A549 (cell line): ENCODE measurements around the gene IGFN1. TPM values are rescaled to one million over a fixed set of nuclear protein-coding genes. Genes with fewer than 3 reads are reported as not detected.

ENCODE experiments used
- ATAC-seq, 2 experiments: fragments of 200-7000 bp in 1 of 2; fragments of >200 bp in 1 of 2; cut with Nextera tagmentation in 1 of 2; cut with Tn5 transposase in 1 of 2; 3 replicates each; pipeline versions ENCODE4 v1.8.0 to v1.9.1; 2018 to 2020; ENCODE audit warnings: mild to moderate bottlenecking in 1 of 2, moderate library complexity in 1 of 2
- CTCF ChIA-PET: fragments of 300-600 bp; sonication (Branson Sonifier 250); formaldehyde crosslinking; extraction: SDS; loops from one replicate; lab custom pipeline; 2021; ENCODE audit warnings: antibody characterized with exemption, inconsistent platforms; lab: Yijun Ruan, JAX
- POLR2A ChIA-PET: fragments of 350-600 bp; formaldehyde crosslinking; extraction: SDS; loops from one replicate; lab custom pipeline; 2021; ENCODE audit warnings: antibody characterized with exemption, inconsistent platforms; lab: Yijun Ruan, JAX
- DNase-seq, 2 experiments: peaks; one replicate each; pipeline versions ENCODE4 v3.0.0 to v3.0.0-alpha.2; 2011 to 2016; ENCODE audit warnings: low read depth in 1 of 2, low spot score in 1 of 2
- FAIRE-seq: peaks from 2 replicates; lab custom pipeline; 2011; peaks lifted over from hg19 to GRCh38; lab: Jason Lieb, UNC
- H3K27ac ChIP-seq, 2 experiments: fragments of >200 bp; sonication (Bioruptor Twin); formaldehyde crosslinking; 3 replicates each; pipeline ENCODE4 v1.5.1; 2016 to 2017
- H3K4me1 ChIP-seq: fragments of >200 bp; sonication (Bioruptor Twin); formaldehyde crosslinking; 3 replicates; pipeline ENCODE4 v1.6.1; 2016
- H3K4me2 ChIP-seq: fragments of >200 bp; sonication (Bioruptor Twin); formaldehyde crosslinking; 3 replicates; pipeline ENCODE4 v1.6.1; 2016
- H3K4me3 ChIP-seq: fragments of >200 bp; sonication (Bioruptor Twin); formaldehyde crosslinking; 3 replicates; pipeline ENCODE4 v1.5.1; 2016
- H3K9me3 ChIP-seq: fragments of >200 bp; sonication (Bioruptor Twin); formaldehyde crosslinking; 3 replicates; pipeline ENCODE4 v1.6.1; 2016
- BHLHE40 ChIP-seq: IDR thresholded peaks from 2 replicates; pipeline ENCODE4 v1.6.1; 2012; ENCODE audit warnings: low read depth, low read length, inconsistent platforms
- CBX2 ChIP-seq: fragments of 200-600 bp; sonication (generic); IDR thresholded peaks from 2 replicates; pipeline ENCODE4 v1.6.1; 2016; ENCODE audit warnings: low read depth, mild to moderate bottlenecking, borderline replicate concordance
- CEBPB ChIP-seq, 2 experiments: fragments of >200 bp in 1 of 2; sonication (Bioruptor Twin) in 1 of 2; formaldehyde crosslinking in 1 of 2; IDR thresholded peaks; 2 replicates each; pipeline ENCODE4 v1.6.1; 2012 to 2016
- EP300 ChIP-seq, 2 experiments: fragments of >200 bp; sonication (Bioruptor Twin); formaldehyde crosslinking; IDR thresholded peaks; 2 replicates in 1 of 2; 3 replicates in 1 of 2; pipeline ENCODE4 v1.6.1; 2016 to 2017
- ESRRA ChIP-seq: fragments of 150-350 bp; IDR thresholded peaks from 2 replicates; pipeline ENCODE4 v1.6.1; 2014; ENCODE audit warnings: mild to moderate bottlenecking, low read length, borderline replicate concordance
- FOSB ChIP-seq: fragments of 250-450 bp; sonication (Bioruptor Pico); IDR thresholded peaks from 2 replicates; pipeline ENCODE4 v1.5.0; 2020; ENCODE audit warnings: mild to moderate bottlenecking, moderate library complexity
- GATA3 ChIP-seq: IDR thresholded peaks from 2 replicates; pipeline ENCODE4 v1.6.1; 2012; ENCODE audit warnings: borderline replicate concordance
- HOXB13 ChIP-seq: fragments of 250-450 bp; sonication (Bioruptor Pico); IDR thresholded peaks from 2 replicates; pipeline ENCODE4 v1.5.0; 2020; ENCODE audit warnings: low read depth, mild to moderate bottlenecking, moderate library complexity
- HOXB5 ChIP-seq: fragments of 250-450 bp; sonication (Bioruptor Pico); IDR thresholded peaks from 2 replicates; pipeline ENCODE4 v1.5.0; 2020; ENCODE audit warnings: mild to moderate bottlenecking, moderate library complexity
- JUN ChIP-seq, 2 experiments: fragments of >200 bp; sonication (Bioruptor Twin); formaldehyde crosslinking; IDR thresholded peaks; 2 replicates in 1 of 2; 3 replicates in 1 of 2; pipeline ENCODE4 v1.6.1; 2016 to 2017
- JUNB ChIP-seq: fragments of >200 bp; sonication (Bioruptor Twin); formaldehyde crosslinking; IDR thresholded peaks from 2 replicates; pipeline ENCODE4 v1.6.1; 2016
- KDM1A ChIP-seq: fragments of 200-600 bp; sonication (generic); IDR thresholded peaks from 2 replicates; pipeline ENCODE4 v1.6.1; 2016; ENCODE audit warnings: low read depth, mild to moderate bottlenecking
- KDM5A ChIP-seq: fragments of 200-600 bp; sonication (generic); IDR thresholded peaks from 2 replicates; pipeline ENCODE4 v1.6.1; 2016; ENCODE audit warnings: antibody characterized with exemption, mild to moderate bottlenecking
- MAFK ChIP-seq: fragments of 450-650 bp; IDR thresholded peaks from 2 replicates; pipeline ENCODE4 v1.6.1; 2014; ENCODE audit not compliant: partially characterized antibody
- MAZ ChIP-seq: fragments of 150-350 bp; IDR thresholded peaks from 2 replicates; pipeline ENCODE4 v1.6.1; 2014; ENCODE audit warnings: antibody characterized with exemption, low read depth, low read length, borderline replicate concordance
- MYC ChIP-seq: IDR thresholded peaks from 2 replicates; pipeline ENCODE4 v1.6.1; 2012; ENCODE audit warnings: mild to moderate bottlenecking, inconsistent platforms, low read length, improper control_type of control experiment, borderline replicate concordance
- NFE2L2 ChIP-seq: fragments of 150-350 bp; conservative IDR thresholded peaks from 2 replicates; pipeline ENCODE4 v1.6.1; 2014; ENCODE audit warnings: low read length
- NR3C1 ChIP-seq: fragments of >200 bp; sonication (Bioruptor Twin); formaldehyde crosslinking; IDR thresholded peaks from 3 replicates; pipeline ENCODE4 v1.6.1; 2017
- POLR2A ChIP-seq: IDR thresholded peaks from 2 replicates; pipeline ENCODE4 v1.6.1; 2012; ENCODE audit warnings: mild to moderate bottlenecking, low read length
- POLR2AphosphoS2 ChIP-seq: conservative IDR thresholded peaks from 2 replicates; pipeline ENCODE4 v1.6.1; 2012; ENCODE audit warnings: low read length, improper control_type of control experiment, inconsistent platforms
- RAD21 ChIP-seq, 2 experiments: fragments of >200 bp in 1 of 2; sonication (Bioruptor Twin) in 1 of 2; formaldehyde crosslinking in 1 of 2; IDR thresholded peaks in 1 of 2; conservative IDR thresholded peaks in 1 of 2; 2 replicates in 1 of 2; 3 replicates in 1 of 2; pipeline ENCODE4 v1.6.1; 2012 to 2018; ENCODE audit warnings: inconsistent platforms in 1 of 2
- RARB ChIP-seq: fragments of 250-450 bp; sonication (Bioruptor Pico); IDR thresholded peaks from 2 replicates; pipeline ENCODE4 v1.8.0; 2021; ENCODE audit warnings: mild to moderate bottlenecking, moderate library complexity
- RFX5 ChIP-seq: fragments of 450-650 bp; IDR thresholded peaks from 2 replicates; pipeline ENCODE4 v1.7.1; 2014; ENCODE audit warnings: antibody characterized with exemption, mild to moderate bottlenecking, moderate library complexity
- SREBF2 ChIP-seq: fragments of 450-650 bp; IDR thresholded peaks from 2 replicates; pipeline ENCODE4 v1.6.1; 2014; ENCODE audit warnings: mild to moderate bottlenecking, moderate library complexity
- ZNF302 ChIP-seq: fragments of 250-450 bp; sonication (Bioruptor Pico); IDR thresholded peaks from 2 replicates; pipeline ENCODE4 v1.9.0; 2021; ENCODE audit warnings: inconsistent platforms, mild to moderate bottlenecking, moderate library complexity
- ZSCAN20 ChIP-seq: fragments of 250-450 bp; sonication (Bioruptor Pico); IDR thresholded peaks from 2 replicates; pipeline ENCODE4 v1.8.0; 2022; ENCODE audit warnings: mild to moderate bottlenecking, moderate library complexity
- WGBS: methylation state at CpG from one replicate; pipeline ENCODE4 v1.1.6; 2017; ENCODE audit errors: missing lambda C conversion rate; 5-methylcytosine and 5-hydroxymethylcytosine counted together
- polyA plus RNA-seq, 4 experiments: library from polyadenylated mRNA; depleted of rRNA in 3 of 4; stranded (reverse); fragments of >200 nt; fragmentation: RNase III in 1 of 4; extraction: RNeasy Plus Mini Kit Qiagen cat#74134 plus additional on column Dnase treatment in 1 of 4; gene quantifications; 2 replicates in 3 of 4; 3 replicates in 1 of 4; pipeline ENCODE4 v1.2.3, GENCODE V29; 2011 to 2017
- TF ChIP-seq, protein P1 (sequence below): fragments of 250-450 bp; sonication (Bioruptor Pico); IDR thresholded peaks from 2 replicates; pipeline ENCODE4 v1.5.0; 2020; ENCODE audit warnings: low read depth, mild to moderate bottlenecking, moderate library complexity
- TF ChIP-seq, protein P2 (sequence below): fragments of 200-600 bp; sonication (generic); IDR thresholded peaks from 2 replicates; pipeline ENCODE4 v1.6.1; 2016; ENCODE audit warnings: antibody characterized with exemption, mild to moderate bottlenecking, moderate library complexity
- TF ChIP-seq, protein P3 (sequence below): fragments of >200 bp; sonication (Bioruptor Twin); formaldehyde crosslinking; IDR thresholded peaks from 2 replicates; pipeline ENCODE4 v1.6.1; 2016
- TF ChIP-seq, protein P4 (sequence below): IDR thresholded peaks from 2 replicates; pipeline ENCODE4 v1.6.1; 2012; ENCODE audit warnings: low read depth, borderline replicate concordance
- TF ChIP-seq, protein P5 (sequence below): IDR thresholded peaks from 2 replicates; pipeline ENCODE4 v1.6.1; 2012
- TF ChIP-seq, protein P6 (sequence below): fragments of >200 bp; sonication (Bioruptor Twin); formaldehyde crosslinking; IDR thresholded peaks from 3 replicates; pipeline ENCODE4 v1.5.1; 2016
- TF ChIP-seq, protein P7 (sequence below): fragments of 250-450 bp; sonication (Bioruptor Pico); IDR thresholded peaks from 2 replicates; pipeline ENCODE4 v1.5.0; 2021; ENCODE audit warnings: mild to moderate bottlenecking, moderate library complexity, borderline replicate concordance

Gene IGFN1
- polyA plus RNA-seq, 2 of the 4 experiments (the other 2 are of a cell fraction), result 0.03 to 4.7 TPM

DNA sequence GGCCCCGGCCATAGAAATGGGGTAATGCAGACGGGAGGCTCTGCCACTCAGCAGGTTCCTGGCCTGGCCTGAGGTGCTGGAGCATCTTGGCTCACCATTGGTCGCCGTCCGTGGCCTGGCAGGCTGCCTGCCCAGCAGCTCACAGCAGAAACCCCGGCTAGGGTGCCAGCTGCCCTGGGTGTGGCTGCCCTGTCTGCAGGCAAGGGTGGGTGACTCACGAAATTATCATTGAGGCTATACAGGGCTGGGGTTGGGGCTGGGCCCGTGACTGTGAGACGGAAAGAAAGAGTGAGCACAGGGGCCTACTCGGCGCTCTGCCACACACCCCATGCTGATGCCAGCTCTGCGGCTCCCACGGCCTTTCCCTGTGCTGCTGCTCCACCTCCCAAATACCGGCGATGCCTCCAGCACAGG is 84.6 kb downstream of the IGFN1 start:
- WGBS, result 6% methylated on average over 13 of the region's 15 CpGs
- peak overlapping the region; percentile 65 for H3K4me2 ChIP-seq
- FAIRE-seq (no peak), ATAC-seq (peak; percentile 93 to 95), DNase-seq (peak; percentile 91 to 94)
- CTCF ChIA-PET, result interaction anchor here (0.7 to 2.1 kb wide), 9 partner anchors 12 to 133 kb away, joined by 3 to 10 read pairs (median 5); no protein-coding TSS in a partner anchor
- POLR2A ChIA-PET, result interaction anchor here (0.9 kb wide), 1 partner anchor 36 kb away, joined by 3 read pairs; no protein-coding TSS in a partner anchor
- peak overlapping the region; percentile 87 for H3K27ac ChIP-seq
- peaks cover 40% of the 10 kb centered on the region for H3K4me1 ChIP-seq
- no peak overlapping the region for H3K4me3 ChIP-seq
- H3K9me3 ChIP-seq, result no peaks in the 10 kb centered on the region
- TF ChIP-seq RARB (no peak), RAD21 (conservative IDR thresholded peaks at IDR 0.05 in 1 of 2, IDR thresholded peaks at IDR 0.05 in 1 of 2) (peak; percentile 11 to 25; a peak in 1 of 5 replicates), ZSCAN20 (CRISPR knock-in tag) (no peak), JUN (IDR thresholded peaks at IDR 0.05) (peak in 1 of 2 experiments; percentile 20; a peak in 1 of 5 replicates), MAFK (no peak), GATA3 (peak; percentile 47; the same call in 1 of the 2 replicates), RFX5 (no peak), FOSB (CRISPR knock-in tag) (no peak), POLR2A (no peak), EP300 (IDR thresholded peaks at IDR 0.05) (peak in 1 of 2 experiments; percentile 53; a peak in 1 of 5 replicates), NR3C1 (no peak), NFE2L2 (no peak), SREBF2 (no peak), HOXB13 (CRISPR knock-in tag) (no peak), ZNF302 (CRISPR knock-in tag) (no peak), MAZ (no peak), ESRRA (no peak), KDM1A (no peak), CBX2 (no peak), KDM5A (no peak), POLR2AphosphoS2 (no peak), CEBPB (IDR thresholded peaks at IDR 0.05) (no peak), BHLHE40 (no peak), HOXB5 (CRISPR knock-in tag) (no peak), MYC (no peak), JUNB (peak; percentile 33; the same call in 1 of the 2 replicates)
- TF ChIP-seq, protein P1, sequence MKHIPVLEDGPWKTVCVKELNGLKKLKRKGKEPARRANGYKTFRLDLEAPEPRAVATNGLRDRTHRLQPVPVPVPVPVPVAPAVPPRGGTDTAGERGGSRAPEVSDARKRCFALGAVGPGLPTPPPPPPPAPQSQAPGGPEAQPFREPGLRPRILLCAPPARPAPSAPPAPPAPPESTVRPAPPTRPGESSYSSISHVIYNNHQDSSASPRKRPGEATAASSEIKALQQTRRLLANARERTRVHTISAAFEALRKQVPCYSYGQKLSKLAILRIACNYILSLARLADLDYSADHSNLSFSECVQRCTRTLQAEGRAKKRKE (CRISPR knock-in tag), result no peak
- TF ChIP-seq, protein P2, sequence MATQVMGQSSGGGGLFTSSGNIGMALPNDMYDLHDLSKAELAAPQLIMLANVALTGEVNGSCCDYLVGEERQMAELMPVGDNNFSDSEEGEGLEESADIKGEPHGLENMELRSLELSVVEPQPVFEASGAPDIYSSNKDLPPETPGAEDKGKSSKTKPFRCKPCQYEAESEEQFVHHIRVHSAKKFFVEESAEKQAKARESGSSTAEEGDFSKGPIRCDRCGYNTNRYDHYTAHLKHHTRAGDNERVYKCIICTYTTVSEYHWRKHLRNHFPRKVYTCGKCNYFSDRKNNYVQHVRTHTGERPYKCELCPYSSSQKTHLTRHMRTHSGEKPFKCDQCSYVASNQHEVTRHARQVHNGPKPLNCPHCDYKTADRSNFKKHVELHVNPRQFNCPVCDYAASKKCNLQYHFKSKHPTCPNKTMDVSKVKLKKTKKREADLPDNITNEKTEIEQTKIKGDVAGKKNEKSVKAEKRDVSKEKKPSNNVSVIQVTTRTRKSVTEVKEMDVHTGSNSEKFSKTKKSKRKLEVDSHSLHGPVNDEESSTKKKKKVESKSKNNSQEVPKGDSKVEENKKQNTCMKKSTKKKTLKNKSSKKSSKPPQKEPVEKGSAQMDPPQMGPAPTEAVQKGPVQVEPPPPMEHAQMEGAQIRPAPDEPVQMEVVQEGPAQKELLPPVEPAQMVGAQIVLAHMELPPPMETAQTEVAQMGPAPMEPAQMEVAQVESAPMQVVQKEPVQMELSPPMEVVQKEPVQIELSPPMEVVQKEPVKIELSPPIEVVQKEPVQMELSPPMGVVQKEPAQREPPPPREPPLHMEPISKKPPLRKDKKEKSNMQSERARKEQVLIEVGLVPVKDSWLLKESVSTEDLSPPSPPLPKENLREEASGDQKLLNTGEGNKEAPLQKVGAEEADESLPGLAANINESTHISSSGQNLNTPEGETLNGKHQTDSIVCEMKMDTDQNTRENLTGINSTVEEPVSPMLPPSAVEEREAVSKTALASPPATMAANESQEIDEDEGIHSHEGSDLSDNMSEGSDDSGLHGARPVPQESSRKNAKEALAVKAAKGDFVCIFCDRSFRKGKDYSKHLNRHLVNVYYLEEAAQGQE, result no peak
- TF ChIP-seq, protein P3, sequence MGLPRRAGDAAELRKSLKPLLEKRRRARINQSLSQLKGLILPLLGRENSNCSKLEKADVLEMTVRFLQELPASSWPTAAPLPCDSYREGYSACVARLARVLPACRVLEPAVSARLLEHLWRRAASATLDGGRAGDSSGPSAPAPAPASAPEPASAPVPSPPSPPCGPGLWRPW, result no peak
- TF ChIP-seq, protein P4, sequence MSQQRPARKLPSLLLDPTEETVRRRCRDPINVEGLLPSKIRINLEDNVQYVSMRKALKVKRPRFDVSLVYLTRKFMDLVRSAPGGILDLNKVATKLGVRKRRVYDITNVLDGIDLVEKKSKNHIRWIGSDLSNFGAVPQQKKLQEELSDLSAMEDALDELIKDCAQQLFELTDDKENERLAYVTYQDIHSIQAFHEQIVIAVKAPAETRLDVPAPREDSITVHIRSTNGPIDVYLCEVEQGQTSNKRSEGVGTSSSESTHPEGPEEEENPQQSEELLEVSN, result no peak
- TF ChIP-seq, protein P5, sequence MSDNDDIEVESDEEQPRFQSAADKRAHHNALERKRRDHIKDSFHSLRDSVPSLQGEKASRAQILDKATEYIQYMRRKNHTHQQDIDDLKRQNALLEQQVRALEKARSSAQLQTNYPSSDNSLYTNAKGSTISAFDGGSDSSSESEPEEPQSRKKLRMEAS, result peak; percentile 72; the same call in 1 of the 2 replicates
- TF ChIP-seq, protein P6, sequence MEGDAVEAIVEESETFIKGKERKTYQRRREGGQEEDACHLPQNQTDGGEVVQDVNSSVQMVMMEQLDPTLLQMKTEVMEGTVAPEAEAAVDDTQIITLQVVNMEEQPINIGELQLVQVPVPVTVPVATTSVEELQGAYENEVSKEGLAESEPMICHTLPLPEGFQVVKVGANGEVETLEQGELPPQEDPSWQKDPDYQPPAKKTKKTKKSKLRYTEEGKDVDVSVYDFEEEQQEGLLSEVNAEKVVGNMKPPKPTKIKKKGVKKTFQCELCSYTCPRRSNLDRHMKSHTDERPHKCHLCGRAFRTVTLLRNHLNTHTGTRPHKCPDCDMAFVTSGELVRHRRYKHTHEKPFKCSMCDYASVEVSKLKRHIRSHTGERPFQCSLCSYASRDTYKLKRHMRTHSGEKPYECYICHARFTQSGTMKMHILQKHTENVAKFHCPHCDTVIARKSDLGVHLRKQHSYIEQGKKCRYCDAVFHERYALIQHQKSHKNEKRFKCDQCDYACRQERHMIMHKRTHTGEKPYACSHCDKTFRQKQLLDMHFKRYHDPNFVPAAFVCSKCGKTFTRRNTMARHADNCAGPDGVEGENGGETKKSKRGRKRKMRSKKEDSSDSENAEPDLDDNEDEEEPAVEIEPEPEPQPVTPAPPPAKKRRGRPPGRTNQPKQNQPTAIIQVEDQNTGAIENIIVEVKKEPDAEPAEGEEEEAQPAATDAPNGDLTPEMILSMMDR, result no peak
- TF ChIP-seq, protein P7, sequence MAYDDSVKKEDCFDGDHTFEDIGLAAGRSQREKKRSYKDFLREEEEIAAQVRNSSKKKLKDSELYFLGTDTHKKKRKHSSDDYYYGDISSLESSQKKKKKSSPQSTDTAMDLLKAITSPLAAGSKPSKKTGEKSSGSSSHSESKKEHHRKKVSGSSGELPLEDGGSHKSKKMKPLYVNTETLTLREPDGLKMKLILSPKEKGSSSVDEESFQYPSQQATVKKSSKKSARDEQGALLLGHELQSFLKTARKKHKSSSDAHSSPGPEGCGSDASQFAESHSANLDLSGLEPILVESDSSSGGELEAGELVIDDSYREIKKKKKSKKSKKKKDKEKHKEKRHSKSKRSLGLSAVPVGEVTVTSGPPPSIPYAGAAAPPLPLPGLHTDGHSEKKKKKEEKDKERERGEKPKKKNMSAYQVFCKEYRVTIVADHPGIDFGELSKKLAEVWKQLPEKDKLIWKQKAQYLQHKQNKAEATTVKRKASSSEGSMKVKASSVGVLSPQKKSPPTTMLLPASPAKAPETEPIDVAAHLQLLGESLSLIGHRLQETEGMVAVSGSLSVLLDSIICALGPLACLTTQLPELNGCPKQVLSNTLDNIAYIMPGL (CRISPR knock-in tag), result no peak
